ENCODE measurements around the gene LMO7. TPM values are rescaled to one million over a fixed set of nuclear protein-coding genes. Genes with fewer than 3 reads are reported as not detected.
"Not testable (repeated sequence)": the region's sequence is repeated elsewhere in the genome, so short reads cannot be mapped to it uniquely, and the experiment has no call there.

The LMO7 gene
- total and polyA plus RNA-seq, 4 donors = 75.9 to 679 (median 214) TPM

DNA sequence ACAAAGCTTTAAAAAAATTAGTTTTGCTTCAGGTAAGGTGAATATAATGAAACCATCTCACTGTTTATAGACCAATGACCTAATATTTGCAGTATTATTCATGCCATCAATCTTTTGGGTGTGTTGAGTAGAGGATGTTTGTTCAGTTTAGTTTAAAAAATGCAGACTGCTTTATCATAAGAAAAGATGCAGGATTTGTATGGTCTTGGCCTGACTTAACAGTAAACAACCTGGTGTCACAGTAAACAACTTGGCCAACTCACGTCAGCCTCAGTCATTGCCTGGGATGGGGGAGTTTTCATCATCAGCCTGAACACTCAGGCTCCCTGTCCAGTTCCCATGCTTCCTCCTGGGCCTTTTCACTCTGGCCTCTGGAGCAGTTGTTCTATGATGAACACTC, 55.1 kb downstream of the LMO7 start:
- Histone ChIP-seq H3K27ac (ENCODE audit: low read depth in 1 of 2, low read length in 1 of 2) (no peak overlapping the region), H3K9me3 (ENCODE audit: control insufficient read depth in 4 of 4, insufficient read depth in 3 of 4, low read length in 3 of 4) (no peaks in the 10 kb centered on the region), H3K36me3 (ENCODE audit: control insufficient read depth in 4 of 4, insufficient read depth in 4 of 4, low read length in 4 of 4) (no peaks in the 10 kb centered on the region), H3K27me3 (ENCODE audit: control insufficient read depth in 3 of 3, insufficient read depth in 3 of 3, low read length in 2 of 3) (no peaks in the 10 kb centered on the region), H3K4me1 (ENCODE audit: control insufficient read depth in 5 of 5, insufficient read depth in 5 of 5, low read length in 5 of 5) (no peaks in the 10 kb centered on the region), H3K9ac (ENCODE audit: insufficient read depth in 1 of 2, low read length in 2 of 2) (no peak overlapping the region), H3K4me3 (no peak overlapping the region)
- TF ChIP-seq, protein P1, sequence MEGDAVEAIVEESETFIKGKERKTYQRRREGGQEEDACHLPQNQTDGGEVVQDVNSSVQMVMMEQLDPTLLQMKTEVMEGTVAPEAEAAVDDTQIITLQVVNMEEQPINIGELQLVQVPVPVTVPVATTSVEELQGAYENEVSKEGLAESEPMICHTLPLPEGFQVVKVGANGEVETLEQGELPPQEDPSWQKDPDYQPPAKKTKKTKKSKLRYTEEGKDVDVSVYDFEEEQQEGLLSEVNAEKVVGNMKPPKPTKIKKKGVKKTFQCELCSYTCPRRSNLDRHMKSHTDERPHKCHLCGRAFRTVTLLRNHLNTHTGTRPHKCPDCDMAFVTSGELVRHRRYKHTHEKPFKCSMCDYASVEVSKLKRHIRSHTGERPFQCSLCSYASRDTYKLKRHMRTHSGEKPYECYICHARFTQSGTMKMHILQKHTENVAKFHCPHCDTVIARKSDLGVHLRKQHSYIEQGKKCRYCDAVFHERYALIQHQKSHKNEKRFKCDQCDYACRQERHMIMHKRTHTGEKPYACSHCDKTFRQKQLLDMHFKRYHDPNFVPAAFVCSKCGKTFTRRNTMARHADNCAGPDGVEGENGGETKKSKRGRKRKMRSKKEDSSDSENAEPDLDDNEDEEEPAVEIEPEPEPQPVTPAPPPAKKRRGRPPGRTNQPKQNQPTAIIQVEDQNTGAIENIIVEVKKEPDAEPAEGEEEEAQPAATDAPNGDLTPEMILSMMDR (IDR thresholded peaks at IDR 0.05; ENCODE audit: control extremely low read depth, extremely low read depth) = no peak
- WGBS, 2 donors = 45 to 62% methylated on average over 1 of the region's 1 CpG
- DNase-seq = no peak
- ATAC-seq (ENCODE audit: insufficient read depth, low FRiP score) = no peak

DNA sequence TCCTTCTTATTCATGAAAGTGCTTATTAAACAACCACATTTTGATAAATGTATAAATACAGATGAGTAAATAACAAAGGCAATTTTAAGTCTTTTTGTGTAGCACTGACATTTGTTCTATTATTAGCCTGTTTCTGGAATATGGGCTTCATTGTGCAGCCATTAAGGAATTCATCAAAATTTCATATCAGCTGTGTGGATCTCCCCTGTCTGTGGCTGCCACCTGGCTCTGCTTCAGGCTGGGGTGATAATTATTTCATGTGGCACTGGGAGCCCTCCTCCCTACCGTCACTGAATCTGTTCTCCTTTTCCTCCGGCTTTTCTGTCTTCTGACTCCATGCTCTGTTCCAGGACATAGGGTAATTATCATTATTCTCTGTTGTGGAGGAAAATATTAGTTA, 57.1 kb downstream of the LMO7 start:
- Histone ChIP-seq H3K4me3 (no peak overlapping the region), H3K36me3 (ENCODE audit: control insufficient read depth in 4 of 4, insufficient read depth in 4 of 4, low read length in 4 of 4) (no peaks in the 10 kb centered on the region), H3K27ac (ENCODE audit: low read depth in 1 of 2, low read length in 1 of 2) (no peak overlapping the region), H3K4me1 (ENCODE audit: control insufficient read depth in 5 of 5, insufficient read depth in 5 of 5, low read length in 5 of 5) (no peaks in the 10 kb centered on the region), H3K9me3 (ENCODE audit: control insufficient read depth in 4 of 4, insufficient read depth in 3 of 4, low read length in 3 of 4) (no peaks in the 10 kb centered on the region), H3K27me3 (ENCODE audit: control insufficient read depth in 3 of 3, insufficient read depth in 3 of 3, low read length in 2 of 3) (no peaks in the 10 kb centered on the region), H3K9ac (ENCODE audit: insufficient read depth in 1 of 2, low read length in 2 of 2) (no peak overlapping the region)
- TF ChIP-seq, protein P1 (IDR thresholded peaks at IDR 0.05; ENCODE audit: control extremely low read depth, extremely low read depth) = no peak
- no peak for DNase-seq
- 89 to 94% methylated on average over 2 of the region's 2 CpGs for WGBS, 2 donors
- ATAC-seq (ENCODE audit: insufficient read depth, low FRiP score) = no peak

DNA sequence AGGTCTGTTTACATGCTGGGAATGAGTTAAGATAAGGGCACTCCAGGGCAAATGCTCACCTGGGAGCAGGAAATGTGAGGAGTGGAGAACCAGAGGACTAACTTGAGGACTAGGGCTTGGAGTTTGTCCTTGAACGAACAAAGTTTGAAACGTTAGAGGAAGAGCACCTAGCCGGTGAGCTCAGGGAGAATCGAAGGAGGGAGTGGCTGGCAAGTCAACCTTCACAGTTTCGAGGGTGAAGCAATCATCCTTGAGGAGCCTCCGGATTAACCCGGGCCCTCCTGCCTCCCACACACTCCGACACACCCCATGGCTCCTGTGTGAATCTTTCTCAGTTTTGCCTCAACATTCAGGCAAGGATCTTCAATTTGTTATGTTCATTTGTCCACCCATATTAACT, 58.6 kb downstream of the LMO7 start:
- TF ChIP-seq, protein P1 (IDR thresholded peaks at IDR 0.05; ENCODE audit: control extremely low read depth, extremely low read depth) = no peak
- Histone ChIP-seq H3K36me3 (ENCODE audit: control insufficient read depth in 4 of 4, insufficient read depth in 4 of 4, low read length in 4 of 4) (no peaks in the 10 kb centered on the region), H3K9me3 (ENCODE audit: control insufficient read depth in 4 of 4, insufficient read depth in 3 of 4, low read length in 3 of 4) (no peaks in the 10 kb centered on the region), H3K9ac (ENCODE audit: insufficient read depth in 1 of 2, low read length in 2 of 2) (no peak overlapping the region), H3K27ac (ENCODE audit: low read depth in 1 of 2, low read length in 1 of 2) (no peak overlapping the region), H3K4me1 (ENCODE audit: control insufficient read depth in 5 of 5, insufficient read depth in 5 of 5, low read length in 5 of 5) (no peaks in the 10 kb centered on the region), H3K4me3 (no peak overlapping the region), H3K27me3 (ENCODE audit: control insufficient read depth in 3 of 3, insufficient read depth in 3 of 3, low read length in 2 of 3) (no peaks in the 10 kb centered on the region)
- DNase-seq (no peak), ATAC-seq (ENCODE audit: insufficient read depth, low FRiP score) (peak; percentile 68)
- 73 to 87% methylated on average over 8 of the region's 8 CpGs for WGBS, 2 donors

DNA sequence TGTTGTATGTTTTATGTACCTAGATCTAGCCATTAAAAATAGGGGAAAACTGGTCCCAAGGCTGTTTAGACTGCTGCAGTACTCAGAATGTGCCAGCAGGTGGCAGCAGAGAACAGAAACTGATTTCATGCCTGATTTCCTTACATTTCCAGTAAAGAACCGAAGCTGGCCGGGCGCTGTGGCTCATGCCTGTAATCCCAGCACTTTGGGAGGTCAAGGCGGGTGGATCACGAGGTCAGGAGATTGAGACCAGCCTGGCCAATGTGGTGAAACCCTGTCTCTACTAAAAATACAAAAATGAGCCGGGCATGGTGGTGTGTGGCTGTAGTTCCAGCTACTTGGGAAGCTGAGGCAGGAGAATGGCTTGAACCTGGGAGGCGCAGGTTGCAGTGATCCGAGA, 59.8 kb downstream of the LMO7 start:
- 26 to 34% methylated on average over 8 of the region's 8 CpGs for WGBS, 2 donors
- H3K9me3 ChIP-seq (ENCODE audit: control insufficient read depth in 4 of 4, insufficient read depth in 3 of 4, low read length in 3 of 4); H3K9ac ChIP-seq (ENCODE audit: insufficient read depth in 1 of 2, low read length in 2 of 2); H3K36me3 ChIP-seq (ENCODE audit: control insufficient read depth in 4 of 4, insufficient read depth in 4 of 4, low read length in 4 of 4); H3K27me3 ChIP-seq (ENCODE audit: control insufficient read depth in 3 of 3, insufficient read depth in 3 of 3, low read length in 2 of 3); H3K4me1 ChIP-seq (ENCODE audit: control insufficient read depth in 5 of 5, insufficient read depth in 5 of 5, low read length in 5 of 5); H3K4me3 ChIP-seq; H3K27ac ChIP-seq (ENCODE audit: low read depth in 1 of 2, low read length in 1 of 2): not testable (repeated sequence)
- DNase-seq (peak; percentile 80 to 88 (median 85)), ATAC-seq (ENCODE audit: insufficient read depth, low FRiP score) (peak; percentile 55)
- TF ChIP-seq, protein P1 (IDR thresholded peaks at IDR 0.05; ENCODE audit: control extremely low read depth, extremely low read depth) = peak; percentile 86

All from lung (tissue), 12 donors.